CD4-positive, alpha-beta T cell treated with Interleukin-6 for 4 hours (primary cell): ENCODE results near the gene UTY.

ENCODE experiments used
- DNase-seq: peaks from one replicate; pipeline ENCODE4 v3.0.0-alpha.2; 2020; ENCODE audit warnings: mixed read lengths

Gene UTY

DNA sequence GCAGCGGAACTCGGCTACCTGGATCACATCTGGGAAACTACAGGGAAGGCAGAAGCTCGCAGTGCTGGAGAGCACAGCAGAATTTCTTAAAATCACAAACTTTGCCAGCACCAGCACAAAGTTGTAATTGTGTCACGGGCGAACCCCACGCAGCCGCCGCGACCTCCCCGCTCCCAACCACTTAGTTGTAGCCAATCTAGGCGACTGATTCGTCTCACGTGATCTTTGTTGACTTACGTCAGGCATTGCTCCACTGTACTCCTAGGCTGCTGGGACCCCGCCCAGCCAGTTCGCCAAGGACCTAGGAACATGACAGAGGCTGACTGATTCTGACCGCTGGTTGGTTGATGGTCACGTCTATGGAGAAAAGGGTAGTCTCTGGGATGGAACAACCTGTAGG lies at the start of gene UTY:
Gene UTY (minus strand): TSS at position 206 of the 400 bp plus-strand sequence. CDS start 368 bp downstream, outside the sequence.
- DNase-seq: no peak

DNA sequence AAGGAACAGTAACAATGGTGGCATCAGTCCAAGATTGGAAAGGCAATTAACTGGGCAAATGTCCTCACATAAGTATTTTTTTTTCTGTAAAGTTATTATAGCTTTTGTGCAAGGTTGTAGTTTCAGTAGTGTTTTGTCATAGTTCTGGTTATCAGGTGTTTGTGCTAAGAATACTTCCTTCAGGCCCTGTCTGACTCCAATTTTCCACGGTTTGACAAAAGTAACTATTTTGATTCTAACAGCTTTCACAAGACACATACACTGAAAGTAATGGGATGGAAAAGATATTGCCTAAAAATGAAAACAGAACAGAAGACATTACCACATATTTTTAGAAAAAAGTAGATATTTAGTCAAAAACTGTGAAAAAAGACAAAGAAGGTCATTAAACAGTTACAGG lies 40.6 kb upstream of the UTY start:
- no peak for DNase-seq

DNA sequence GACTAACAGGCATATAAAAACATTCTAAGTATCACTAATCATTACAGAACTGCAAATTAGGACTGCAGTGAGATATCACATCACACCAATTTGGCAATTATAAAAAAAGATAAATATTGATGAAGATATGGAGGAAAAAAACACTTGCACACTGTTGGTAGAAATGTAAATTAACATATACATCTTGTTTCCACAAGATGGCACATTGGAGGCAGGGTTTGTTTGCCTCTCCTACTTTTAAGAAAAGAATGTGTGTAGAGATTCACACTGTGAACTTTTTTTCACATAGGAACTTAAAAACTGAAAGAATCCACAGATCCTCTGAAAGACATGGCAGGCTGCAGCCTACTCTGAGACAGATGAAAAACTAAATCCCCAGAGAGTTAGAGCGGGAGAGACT lies 21.4 kb upstream of the UTY start:
- no peak for DNase-seq

DNA sequence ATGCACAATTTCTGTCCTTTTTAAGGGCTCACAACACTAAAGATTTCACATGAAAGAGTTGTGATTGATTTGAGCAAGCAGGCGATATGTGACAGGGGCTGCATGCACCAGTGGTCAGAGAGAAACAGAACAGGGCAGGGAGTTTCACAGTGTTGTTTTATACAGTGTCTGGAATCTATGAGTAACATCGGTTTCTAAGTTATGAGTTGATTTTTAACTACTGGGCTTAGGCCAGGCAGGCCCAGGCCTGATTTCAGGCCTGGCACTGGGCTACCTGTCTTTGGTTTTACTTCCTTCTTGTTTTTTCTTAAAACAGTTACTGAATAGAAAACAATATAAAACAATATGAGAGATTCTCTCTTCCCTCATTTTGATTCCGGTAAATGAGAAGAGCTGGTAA lies 13.9 kb upstream of the UTY start:
- DNase-seq: no peak

DNA sequence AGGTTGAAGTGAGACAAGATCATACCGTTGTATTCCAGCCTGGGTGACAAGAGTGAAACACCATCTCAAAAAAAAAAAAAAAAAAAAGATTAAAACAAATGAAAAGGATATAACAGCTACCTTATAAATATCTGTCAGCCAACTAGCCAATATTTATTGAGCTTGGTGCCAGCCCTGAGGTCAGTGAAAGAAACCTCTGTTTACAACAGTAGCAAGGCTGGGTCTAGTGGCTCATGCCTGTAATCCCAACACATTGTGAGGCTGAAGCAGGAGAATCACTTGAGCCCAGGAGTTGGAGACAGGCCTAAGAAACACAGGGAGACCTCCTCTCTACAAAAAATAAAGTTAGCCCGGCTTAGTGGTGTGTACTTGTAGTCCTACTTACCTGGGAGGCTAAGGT lies 12.6 kb upstream of the UTY start:
- DNase-seq: no peak

DNA sequence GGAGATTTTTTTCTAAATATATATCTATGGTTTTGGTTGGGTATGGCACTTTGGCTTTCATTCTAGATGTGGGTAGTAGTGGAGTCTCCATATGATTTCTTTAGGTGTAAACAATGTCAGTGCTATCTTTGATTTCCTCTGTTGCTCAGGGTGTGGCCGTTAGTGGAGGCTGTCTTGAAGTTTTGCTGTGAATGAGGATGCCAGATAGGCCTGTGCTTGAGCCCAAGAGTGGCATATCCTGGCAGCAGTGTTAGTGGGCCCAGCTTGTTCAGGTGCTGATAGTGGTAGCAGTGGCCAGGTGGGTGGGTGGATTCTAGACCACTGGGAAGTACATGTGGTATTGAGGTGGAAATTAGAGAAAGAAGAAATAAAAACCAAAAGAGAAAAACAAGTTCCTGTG lies 8.9 kb upstream of the UTY start:
- DNase-seq: no peak

DNA sequence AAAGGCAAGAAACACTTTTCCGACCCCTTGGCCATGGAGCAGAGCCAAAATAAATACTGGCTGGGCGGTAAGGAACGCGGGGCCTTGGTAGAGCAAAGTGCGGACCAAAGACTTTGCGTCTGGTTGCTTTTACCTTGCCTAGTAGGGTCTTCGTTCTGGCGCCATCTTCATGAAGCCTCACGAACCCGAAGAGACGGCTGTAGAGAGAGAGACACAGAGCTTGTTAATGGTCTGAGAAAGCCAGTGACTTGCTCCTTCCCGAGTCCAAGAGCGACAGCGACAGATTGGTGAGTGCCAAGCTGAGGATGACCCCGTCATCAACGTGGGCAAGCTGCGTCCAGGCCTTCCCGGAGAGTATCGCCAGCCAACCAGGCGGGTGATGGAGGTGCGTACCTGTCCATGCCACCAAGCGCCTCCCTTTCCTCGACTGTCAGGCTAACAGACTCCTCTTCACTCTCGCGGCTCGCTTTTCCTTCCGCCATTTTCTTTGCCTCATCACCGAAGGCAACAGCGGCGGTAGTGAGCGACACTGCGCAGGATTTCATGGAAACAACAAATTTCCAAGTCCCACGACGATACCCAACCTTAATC lies 617 bp downstream of the UTY start:
- no peak for DNase-seq

DNA sequence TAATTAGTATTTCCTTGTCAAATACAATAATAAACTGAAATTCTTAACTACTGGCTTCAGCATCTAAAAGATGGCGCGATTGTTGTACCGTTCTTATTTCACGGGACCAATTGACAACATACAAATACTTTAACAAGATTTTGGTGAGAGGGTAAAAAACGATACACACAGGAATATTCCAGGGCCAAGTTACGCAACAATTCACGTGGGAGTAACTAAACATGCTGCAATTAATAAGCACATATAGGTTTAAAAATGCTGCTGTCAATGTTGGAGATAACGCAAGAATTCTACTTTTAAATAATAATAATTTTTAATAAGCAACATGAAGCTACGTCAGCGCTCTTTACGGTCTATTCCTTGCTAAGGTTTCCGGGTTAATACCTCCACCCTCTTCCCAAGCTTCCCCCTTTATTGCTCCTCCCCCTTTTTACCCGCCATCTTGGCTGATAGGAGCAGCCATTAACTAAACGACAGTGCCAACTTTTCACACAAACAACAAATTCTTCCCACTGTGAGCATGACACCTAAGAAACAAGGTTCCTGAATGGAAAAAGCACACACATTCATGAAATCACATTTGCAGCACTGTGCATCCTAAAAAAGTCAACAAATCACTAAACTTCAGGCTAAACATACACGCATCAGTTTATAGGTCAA lies 1.6 kb downstream of the UTY start:
- DNase-seq: no peak

DNA sequence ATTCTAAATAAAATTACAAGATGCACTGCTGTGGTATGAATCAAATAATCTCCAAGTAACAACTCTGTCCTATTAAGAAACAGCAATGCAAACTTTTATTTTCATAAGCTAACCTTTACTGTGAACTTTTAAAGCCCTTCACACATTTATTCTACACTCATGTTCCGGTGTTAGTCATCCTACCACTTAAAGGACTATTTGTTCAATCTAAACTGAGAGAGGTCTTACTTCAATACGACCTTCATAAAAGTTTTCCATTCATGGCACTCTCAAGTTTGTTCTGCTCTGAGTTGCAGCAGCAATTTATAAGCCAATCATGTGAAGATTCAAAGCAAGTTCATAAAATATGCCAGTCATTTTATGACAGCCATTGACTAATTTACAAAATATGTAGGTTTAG lies 4.8 kb downstream of the UTY start:
- no peak for DNase-seq

DNA sequence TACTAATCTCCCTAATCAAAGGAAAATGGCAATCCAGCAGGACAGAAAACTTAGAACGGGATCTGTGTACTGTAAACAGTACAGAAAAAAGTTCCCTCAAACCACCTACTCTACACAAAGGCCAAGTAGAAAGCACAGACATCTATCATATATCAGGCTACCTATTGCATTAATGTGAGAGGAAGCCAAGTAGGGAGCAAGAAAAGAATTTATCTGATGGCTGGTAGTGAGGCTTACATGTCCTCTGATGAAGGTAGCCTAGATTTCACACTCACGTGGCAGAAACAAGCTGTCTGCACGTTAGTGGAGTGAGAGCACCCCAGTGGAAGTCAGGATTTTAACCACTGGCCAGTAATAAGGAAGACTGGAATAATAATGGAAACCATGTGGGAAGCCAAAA lies 28.3 kb downstream of the UTY start:
- DNase-seq: no peak

DNA sequence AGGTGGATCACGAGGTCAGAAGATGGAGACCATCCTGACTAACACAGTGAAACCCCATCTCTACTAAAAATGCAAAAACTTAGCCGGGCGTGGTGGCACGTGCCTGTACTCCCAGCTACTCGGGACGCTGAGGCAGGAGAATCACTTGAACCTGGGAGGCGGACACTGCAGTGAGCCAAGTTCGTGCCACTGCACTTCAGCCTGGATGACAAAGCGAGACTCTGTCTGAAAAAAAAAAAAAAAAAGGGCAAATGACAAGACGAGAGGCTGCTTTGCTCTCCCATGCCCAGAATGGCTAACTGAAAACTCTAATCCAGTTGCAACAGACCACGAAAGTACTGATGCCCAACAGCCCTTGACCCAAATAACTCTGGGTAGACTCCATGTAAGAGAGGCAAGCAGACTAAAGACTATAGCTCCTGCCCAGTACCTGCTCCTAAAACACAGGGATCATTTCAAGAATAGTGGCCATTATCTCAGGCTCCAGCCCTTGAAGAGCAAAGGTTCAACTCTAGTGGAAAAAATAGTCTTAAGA lies 29.2 kb downstream of the UTY start:
- no peak for DNase-seq

DNA sequence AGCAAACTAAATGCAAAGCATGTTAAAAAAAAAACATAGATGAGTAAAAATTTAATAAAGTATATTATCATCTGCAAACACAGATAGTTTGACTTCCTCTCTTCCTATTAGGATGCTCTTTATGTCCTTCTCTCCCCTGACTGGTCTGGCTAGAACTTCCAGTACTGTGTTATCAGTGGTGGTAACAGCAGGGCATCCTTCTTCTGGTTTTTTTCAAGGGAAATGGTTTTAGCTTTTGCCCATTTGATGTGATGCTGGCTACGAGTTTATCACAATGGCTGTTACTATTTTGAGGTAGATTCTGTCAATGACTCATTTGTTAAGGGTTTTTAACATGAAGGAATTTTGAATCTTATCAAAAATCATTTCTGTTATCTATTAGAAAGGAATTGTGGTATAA lies 34.3 kb downstream of the UTY start:
- no peak for DNase-seq

DNA sequence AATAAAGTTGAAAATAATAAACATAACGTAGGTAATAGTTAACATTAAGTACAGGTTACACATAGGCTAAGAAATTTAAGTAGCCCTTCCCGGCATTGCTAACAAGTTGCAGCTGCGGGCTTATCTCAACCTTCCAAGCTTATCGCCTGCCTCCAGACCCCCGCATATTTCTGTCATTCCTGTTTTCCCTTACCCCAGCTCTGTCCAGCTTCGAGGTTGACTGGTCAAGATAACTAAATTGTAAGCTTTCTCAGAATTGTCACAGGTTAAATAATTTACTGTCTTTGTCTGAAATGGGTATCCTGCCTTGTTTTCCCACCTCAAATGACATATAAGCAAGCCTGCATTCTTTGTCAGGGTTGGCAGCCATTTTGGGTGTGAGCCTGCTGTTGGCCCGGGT lies 36.7 kb downstream of the UTY start:
- no peak for DNase-seq

DNA sequence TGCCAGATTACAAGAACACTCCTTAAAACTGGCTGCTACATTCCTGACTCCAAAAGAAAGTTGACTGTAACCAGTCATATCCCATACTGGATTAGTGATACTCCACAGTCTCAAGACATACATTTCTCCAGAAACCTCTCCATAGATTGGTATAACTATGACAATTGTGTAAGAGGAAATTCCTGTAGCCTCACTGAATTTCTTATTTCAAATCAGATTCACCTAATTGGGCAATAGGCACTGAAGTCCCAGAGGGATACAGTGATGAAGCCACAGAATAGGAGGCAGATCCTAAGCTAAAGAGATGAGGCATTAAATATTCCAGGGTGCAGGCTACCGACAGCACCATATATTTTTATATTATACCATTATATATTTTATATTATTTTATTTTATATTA lies 39.0 kb downstream of the UTY start:
- no peak for DNase-seq

DNA sequence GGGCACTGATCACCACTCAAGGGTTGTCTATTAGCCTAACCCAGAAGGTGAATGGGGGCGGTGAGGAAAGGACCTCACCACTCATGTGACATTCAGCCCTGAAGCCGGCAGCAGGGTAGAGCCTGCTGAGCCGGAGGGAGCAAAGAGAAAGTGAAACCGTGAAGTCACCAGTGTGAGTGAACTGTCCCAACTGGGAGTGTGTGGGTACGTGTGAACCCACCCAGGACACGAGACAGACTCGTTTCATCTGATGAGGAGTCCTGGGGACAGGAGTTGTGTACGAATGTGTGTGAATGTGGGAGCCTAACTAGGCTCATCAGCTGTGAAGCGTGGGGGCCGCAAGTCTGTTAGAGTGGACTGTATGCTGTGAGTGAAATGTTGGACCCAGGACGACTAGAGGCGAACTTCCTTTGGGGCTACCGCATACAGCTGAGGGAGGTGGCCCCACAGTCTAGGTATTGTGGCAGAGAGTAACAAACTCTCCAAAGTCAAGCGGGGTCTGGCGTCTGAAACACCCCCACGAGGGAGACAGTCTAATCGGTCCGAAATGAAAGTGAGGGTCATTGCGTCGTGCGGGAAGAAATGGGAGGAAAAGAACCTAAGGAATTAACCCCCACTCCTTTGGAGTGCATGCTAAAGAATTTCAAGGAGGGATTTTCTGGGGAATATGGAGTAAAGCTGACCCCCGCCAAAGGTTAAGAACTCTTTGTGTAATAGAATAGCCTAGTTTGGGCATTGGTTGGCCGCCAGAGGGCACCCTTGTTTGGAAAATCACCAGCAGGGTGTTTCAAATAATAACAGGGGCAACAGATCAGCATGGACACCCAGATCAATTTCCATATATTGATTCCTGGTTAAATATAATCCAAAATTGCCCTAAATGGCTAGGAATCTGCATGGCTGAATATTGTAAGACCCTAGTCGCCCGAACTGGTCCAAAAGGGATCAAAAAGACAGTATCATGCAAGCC lies 43.6 kb downstream of the UTY start:
- no peak for DNase-seq

DNA sequence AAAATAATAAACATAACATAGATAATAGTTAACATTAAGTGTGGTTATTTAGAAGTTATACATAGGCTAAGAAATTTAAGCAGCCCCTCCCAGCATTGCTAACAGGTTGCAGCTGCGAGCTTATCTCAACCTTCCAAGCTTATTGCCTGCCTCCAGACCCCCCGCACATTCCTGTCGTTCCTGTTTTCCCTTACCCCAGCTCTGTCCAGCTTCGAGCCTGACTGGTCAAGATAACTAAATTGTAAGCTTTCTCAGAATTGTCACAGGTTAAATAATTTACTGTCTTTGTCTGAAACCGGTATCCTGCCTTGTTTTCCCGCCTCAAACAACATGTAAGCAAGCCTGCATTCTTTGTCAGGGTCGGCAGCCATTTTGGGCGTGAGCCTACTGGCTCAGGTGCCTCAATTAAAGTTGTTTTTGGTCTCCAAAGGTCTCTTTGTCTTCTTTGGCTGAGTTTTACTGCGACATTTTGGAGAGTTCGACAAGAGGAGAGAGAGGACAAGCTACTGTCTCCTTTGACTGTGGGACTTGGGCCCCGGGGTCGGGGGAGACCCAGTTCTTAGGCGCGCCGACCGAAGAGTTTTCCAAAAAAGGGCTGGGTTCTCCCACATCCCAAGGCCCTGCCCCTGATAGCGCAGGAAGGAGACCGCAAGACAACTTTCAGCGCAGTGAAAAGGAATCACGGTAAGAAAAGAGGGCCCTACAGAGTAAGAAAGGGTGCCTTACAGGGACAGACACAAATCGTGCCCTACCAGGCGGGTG lies 44.4 kb downstream of the UTY start:
- DNase-seq: no peak

DNA sequence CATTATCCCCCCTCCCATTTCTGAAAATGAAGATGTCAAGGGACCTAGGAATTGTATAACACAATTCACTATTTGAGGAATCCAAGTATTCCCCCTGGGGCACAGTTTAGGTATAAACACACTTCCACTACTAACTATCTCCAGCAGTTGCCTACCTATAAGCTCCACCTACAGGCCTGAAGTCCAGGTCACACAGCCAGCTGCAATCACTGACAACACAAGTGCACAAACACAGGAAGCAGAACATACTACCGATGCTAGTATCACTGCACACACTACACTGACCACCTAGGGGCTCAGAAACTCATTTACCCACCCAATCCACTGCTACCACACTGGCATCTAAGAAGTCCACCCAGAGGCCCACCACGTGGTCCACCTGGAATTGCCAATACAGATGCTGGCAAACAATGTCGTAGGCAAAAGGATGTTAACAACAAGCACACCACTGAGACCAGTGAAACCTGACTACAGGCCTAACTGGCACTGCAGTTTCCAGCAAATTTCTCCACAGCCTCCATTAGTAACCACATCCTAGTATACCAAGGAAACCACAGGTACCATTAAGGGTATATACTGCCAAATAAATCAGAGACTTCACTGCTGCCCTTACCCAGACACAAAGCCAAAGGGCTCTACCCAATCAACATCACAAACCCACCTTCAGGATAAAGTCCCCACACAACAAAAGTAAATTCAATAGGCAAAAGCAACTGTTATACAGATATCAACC lies 47.4 kb downstream of the UTY start:
- DNase-seq: no peak

DNA sequence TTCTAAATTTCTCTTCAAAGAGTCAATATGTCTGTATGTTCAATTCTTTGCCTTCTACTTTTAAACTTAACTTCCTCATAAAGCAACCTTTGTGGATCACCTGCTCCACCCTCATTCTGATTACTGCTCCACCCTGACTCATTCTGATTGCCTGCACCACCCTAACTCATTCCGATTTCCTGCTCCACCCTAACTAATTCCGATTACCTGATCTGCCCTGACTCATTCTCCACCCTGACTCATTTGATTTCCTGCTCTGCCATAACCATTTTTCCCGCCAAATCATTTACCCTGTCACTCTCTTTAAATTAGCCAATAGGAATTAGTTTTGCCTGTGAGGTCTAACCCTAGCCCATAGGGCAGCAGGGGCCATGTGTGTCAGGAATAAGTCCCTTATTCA lies 50.3 kb downstream of the UTY start:
- DNase-seq: no peak

DNA sequence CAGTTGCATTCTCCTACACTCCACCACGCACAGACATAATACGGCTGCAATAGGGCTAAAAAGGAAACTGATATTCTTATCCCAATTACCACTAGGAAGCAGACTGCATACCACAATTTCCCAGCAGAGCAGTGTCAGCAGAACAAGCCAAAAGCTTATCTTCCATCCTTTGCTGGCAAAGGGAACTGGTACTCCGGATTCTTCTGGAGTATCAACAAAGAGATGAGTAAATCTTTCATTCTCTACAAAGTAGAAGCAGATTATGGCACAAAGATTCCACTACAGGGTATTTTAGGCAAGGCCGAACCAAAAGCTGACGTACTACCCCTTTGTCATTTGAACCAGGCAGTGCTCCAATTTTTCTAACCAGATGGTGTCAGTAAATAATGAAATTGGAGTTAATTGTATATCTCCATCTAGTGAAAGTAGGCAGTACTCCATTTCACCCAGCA lies 56.5 kb downstream of the UTY start:
- DNase-seq: no peak

DNA sequence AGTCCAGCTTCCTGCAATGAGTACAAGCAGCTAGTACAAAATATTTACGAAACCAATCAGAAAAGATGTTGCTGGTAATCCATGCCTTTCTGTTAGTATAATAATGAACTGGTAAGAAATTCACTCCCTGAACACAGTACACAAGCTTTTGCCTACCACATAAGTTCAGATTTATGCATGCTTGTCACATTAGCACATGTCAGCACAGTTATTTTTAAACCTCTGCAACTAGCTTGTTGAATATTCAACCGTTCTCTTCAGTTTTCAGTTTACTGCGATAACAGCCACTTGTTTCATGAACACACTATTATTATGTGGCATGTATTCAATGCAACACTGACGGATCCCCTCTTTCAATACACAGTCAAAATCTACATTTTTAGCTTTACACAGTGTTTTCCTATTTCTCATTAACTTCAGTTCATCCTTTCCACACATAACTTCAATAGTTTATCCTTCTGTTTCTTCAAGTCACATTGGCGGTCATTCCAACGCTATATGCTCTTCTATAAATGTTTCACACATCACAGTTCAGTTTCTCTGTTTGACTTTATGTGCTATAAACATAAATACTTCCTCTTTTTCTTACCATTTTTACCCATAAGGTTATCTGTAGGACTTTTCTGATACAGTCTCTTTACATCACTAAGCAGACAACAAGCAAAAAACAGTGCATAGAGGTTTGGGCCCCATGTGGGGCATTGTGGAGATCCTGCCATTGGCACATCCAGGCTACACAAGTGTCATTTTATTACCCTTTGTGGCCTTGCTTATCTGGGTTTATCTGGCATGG lies 62.8 kb downstream of the UTY start:
- no peak for DNase-seq

DNA sequence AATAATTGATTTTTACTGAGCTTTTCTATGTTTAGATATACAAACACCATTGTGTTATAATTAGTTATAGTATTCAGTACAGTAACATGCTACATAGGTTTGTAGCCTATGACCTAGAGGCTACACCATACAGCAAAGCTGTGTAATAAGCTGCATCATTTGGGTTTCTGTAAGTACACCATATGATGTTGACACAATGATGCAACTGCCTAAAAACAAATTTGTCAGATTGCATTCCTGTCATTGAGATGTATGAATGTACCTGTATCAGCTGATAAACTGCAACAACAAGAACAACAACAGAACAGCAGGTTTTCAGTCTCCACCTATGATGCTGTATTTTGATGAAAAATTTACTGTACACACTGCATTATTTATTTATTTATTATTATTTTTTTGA lies 64.3 kb downstream of the UTY start:
- no peak for DNase-seq
